Measurements from ENCODE around the gene SLC26A2. TPM values are rescaled to one million over a fixed set of nuclear protein-coding genes. Genes with fewer than 3 reads are reported as not detected.

SLC26A2 gene
- total RNA-seq = 10 to 100 TPM in 1 of 2 donors, 1 to 10 TPM in 1; 8.6 to 10.1 TPM

- H3K27me3 Mint-ChIP-seq = peaks cover 0 to 2% of the 10 kb centered on the region in 2 donors
- ATAC-seq = peak; percentile 99
Measured at GRCh38 chr5:149960272-149961185, at the start of gene SLC26A2. Gene SLC26A2 (plus strand): TSS chr5:149960758. CDS start chr5:149977653, 16,895 bp downstream.

DNA sequence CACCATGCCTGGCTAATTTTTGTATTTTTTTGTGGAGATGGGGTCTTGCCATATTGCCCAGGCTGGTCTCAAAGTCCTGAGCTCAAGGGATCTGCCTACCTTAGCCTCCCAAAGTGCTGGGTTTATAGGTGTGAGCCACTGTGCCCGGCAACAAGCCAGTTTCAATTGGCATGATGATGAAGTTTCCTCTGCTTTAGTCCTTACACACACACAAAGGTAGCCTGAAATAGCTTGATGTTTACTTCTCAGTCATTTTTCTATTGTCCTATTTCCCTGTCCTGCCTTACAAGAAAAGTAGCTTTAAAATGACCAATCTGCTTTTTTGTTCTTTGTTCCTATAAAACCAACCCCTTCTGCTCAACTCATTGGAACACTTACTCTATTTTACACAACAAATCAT is 49.5 kb upstream of the SLC26A2 start:
- DNase-seq (ENCODE audit: low spot score) (no peak), ATAC-seq (no peak)
- H3K9me3 Mint-ChIP-seq = no peaks in the 10 kb centered on the region
- H3K36me3 Mint-ChIP-seq = no peaks in the 10 kb centered on the region
- H3K27ac Mint-ChIP-seq = no peak overlapping the region
- no peaks in the 10 kb centered on the region for H3K4me1 Mint-ChIP-seq (ENCODE audit: low read depth in 2 of 2)
- peaks cover 27 to 56% of the 10 kb centered on the region in 2 donors for H3K27me3 Mint-ChIP-seq
- no peak overlapping the region for H3K4me3 Mint-ChIP-seq

More at GRCh38 chr5:149960272-149961185, at the start of gene SLC26A2:
- H3K36me3 Mint-ChIP-seq = peaks cover 6% of the 10 kb centered on the region
- H3K4me1 Mint-ChIP-seq (ENCODE audit: low read depth in 2 of 2) = peaks cover 33 to 34% of the 10 kb centered on the region in 2 donors
- no peaks in the 10 kb centered on the region for H3K9me3 Mint-ChIP-seq
- H3K4me3 Mint-ChIP-seq = peak within 1 kb of the TSS; percentile 97
- H3K27ac Mint-ChIP-seq = peak within 1 kb of the TSS; percentile 95 to 98
- peak; percentile 98 for DNase-seq (ENCODE audit: low spot score)

GRCh38 chr5:149912226-149912871 is 48.2 kb upstream of the SLC26A2 start:
- no peaks in the 10 kb centered on the region for H3K4me1 Mint-ChIP-seq (ENCODE audit: low read depth in 2 of 2)
- no peak for ATAC-seq
- H3K27ac Mint-ChIP-seq = no peak overlapping the region
- no peaks in the 10 kb centered on the region for H3K36me3 Mint-ChIP-seq
- no peak overlapping the region for H3K4me3 Mint-ChIP-seq
- no peak for DNase-seq (ENCODE audit: low spot score)
- peaks cover 28 to 51% of the 10 kb centered on the region in 2 donors for H3K27me3 Mint-ChIP-seq
- no peaks in the 10 kb centered on the region for H3K9me3 Mint-ChIP-seq

DNA sequence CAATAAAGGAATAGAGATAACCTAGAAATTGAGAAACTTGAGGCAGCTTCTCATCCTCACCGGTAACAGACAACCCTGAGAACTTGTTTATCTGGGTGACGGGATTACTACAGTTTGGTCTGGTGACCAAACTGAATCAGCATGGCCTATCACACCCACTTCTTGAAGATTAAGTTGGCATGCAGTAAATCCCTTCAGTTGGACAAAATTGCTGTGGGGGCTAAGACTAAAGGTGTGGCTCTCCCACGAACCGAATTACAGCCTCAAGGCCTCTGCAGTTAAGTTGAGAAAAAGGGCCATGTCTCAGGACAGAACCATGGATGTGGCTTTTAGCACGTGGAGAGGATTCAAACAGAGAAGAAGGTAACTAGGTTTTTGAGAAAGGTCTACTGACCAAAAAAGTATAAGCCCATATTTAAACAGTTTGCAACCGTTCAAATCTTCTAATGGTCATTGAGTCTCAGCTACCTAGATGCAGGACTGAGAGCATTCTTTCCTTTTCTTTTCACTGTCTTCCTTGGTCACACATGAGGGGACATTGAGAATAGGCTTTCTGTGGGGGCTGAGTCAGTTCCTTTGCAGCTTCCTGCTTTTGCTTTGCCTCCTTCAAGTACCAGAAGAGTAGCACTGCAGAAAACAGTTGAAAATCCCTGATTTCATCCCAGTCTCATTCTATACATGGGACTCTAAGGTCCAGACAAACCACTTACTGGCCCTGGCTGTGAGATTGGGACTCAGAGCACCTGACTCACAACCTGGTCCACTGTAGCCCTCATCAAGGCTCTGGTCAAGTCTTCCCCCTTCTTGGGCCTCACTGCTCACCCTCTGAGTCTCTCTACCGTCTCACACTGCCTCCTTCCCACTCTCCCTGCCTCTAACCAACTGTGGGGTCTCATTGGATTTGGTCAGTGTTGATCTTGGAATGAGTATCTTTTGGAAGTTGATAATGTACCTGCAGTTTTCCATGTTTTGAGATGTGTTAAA is 46.8 kb upstream of the SLC26A2 start:
- DNase-seq (ENCODE audit: low spot score) = no peak
- Mint-ChIP-seq H3K4me1 (ENCODE audit: low read depth in 2 of 2) (no peaks in the 10 kb centered on the region), H3K4me3 (no peak overlapping the region), H3K27ac (peak overlapping the region in 1 of 2 donors; percentile 36), H3K36me3 (no peaks in the 10 kb centered on the region), H3K27me3 (peaks cover 27 to 42% of the 10 kb centered on the region in 2 donors), H3K9me3 (no peaks in the 10 kb centered on the region)
- peak in 1 of 2 donors; percentile 15 for ATAC-seq

DNA sequence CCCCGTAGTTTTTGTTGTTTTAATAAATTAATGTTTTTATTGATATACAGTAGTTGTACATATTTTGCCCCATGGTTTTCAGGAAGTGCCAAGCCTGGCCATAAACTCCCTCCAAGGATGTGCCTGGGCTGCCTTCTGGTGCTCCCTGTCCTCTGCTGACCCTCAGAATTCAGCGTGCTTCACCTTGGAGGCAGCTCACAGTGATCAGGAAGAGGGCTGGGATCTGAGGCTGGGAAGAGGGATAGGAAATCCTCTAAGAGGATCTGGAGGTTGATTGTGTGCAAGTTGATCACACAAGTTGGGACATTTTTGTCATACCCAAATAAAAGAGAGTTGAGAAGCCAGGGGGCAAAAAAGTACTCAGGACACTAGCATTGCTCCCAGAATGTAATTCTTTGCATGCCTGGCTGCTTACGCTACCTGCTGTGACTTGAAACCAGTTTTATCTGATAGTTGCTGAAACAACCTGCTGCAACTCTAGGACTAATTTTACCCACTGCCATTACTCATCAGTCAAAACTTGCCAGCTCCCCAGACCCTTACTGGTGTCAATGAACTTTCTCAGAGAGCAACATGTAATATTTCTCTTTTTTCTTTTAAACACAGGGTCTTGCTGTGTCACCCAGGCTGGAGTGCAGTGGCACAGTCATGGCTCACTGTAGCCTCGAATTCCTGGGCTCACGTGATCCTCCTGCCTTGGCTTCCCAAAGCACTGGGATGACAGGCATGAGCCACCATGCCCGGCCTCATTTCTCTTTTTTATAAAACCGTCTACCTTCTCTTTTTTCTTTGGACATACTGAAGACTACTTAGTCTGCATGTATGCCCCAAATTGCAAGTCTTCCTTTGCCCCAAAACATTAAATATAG is 44.9 kb upstream of the SLC26A2 start:
- ATAC-seq = no peak
- Mint-ChIP-seq H3K36me3 (no peaks in the 10 kb centered on the region), H3K27ac (no peak overlapping the region), H3K27me3 (peaks cover 24 to 28% of the 10 kb centered on the region in 2 donors), H3K9me3 (no peaks in the 10 kb centered on the region), H3K4me3 (no peak overlapping the region), H3K4me1 (ENCODE audit: low read depth in 2 of 2) (no peaks in the 10 kb centered on the region)
- DNase-seq (ENCODE audit: low spot score) = no peak

DNA sequence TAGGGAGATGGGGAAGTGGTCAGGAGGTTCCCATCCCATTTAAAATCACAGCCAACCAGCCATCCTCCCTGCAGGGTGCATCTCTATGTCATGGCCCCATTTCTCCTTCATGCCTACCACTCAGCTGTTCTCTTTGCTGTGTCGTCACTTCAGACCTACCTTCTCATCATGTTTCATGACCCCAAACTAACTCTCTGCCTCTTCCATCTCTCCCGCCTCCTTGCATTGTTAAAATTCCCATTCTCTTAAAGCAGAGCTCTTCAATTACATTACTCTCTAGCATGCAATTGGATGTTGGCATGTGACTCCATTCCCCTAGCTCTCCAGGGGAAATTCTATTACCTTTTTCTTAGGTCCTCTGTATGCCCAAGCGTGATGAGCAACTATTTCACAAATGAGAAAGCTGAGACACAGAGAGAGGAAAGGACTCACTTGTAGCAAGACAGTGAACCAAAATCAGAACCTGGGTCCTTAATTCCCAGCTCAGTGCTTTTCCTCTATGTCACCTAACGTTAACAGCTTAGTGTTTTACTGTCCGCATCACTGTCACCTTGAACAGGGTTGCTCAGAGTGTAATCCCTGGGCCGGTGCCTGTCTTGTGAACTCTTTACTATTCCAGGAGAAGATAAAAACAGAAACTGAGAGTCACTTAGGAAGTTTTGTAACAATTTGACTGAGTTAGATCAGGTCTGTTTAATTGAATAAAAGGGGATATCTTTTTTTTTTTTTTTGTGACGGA is 44.1 kb upstream of the SLC26A2 start:
- Mint-ChIP-seq H3K9me3 (no peaks in the 10 kb centered on the region), H3K27me3 (peaks cover 24 to 37% of the 10 kb centered on the region in 2 donors), H3K27ac (no peak overlapping the region), H3K36me3 (no peaks in the 10 kb centered on the region), H3K4me3 (no peak overlapping the region), H3K4me1 (ENCODE audit: low read depth in 2 of 2) (no peaks in the 10 kb centered on the region)
- no peak for ATAC-seq
- no peak for DNase-seq (ENCODE audit: low spot score)

- H3K27me3 Mint-ChIP-seq = peaks cover 21 to 35% of the 10 kb centered on the region in 2 donors
- no peak overlapping the region for H3K27ac Mint-ChIP-seq
- H3K4me3 Mint-ChIP-seq = no peak overlapping the region
- no peaks in the 10 kb centered on the region for H3K4me1 Mint-ChIP-seq (ENCODE audit: low read depth in 2 of 2)
- no peaks in the 10 kb centered on the region for H3K9me3 Mint-ChIP-seq
- ATAC-seq (no peak), DNase-seq (ENCODE audit: low spot score) (no peak)
- no peaks in the 10 kb centered on the region for H3K36me3 Mint-ChIP-seq
Measured at GRCh38 chr5:149917073-149917676, 43.4 kb upstream of the SLC26A2 start.

- H3K27ac Mint-ChIP-seq = no peak overlapping the region
- DNase-seq (ENCODE audit: low spot score) (no peak), ATAC-seq (no peak)
- no peaks in the 10 kb centered on the region for H3K36me3 Mint-ChIP-seq
- H3K27me3 Mint-ChIP-seq = peaks cover 10 to 17% of the 10 kb centered on the region in 2 donors
- H3K9me3 Mint-ChIP-seq = no peaks in the 10 kb centered on the region
- no peaks in the 10 kb centered on the region for H3K4me1 Mint-ChIP-seq (ENCODE audit: low read depth in 2 of 2)
- no peak overlapping the region for H3K4me3 Mint-ChIP-seq
Measured at GRCh38 chr5:149921597-149921996, 39.0 kb upstream of the SLC26A2 start.

DNA sequence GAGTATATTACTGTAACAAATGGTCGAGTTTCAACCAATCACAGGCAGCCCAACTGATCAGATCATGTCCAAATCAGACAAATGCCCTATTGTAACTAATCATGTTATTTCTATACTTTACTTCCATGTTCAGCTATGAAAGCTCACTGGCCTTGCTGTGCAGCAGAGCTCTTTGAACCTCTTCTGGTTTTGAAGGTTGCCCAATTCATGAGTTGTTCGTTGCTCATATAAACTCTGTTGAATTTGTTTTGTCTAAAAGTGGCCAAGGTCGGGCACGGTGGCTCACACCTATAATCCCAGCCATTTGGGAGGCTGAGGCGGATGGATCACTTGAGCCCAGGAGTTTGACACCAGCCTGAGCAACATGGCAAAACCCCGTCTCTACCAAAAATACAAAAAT is 37.6 kb upstream of the SLC26A2 start:
- Mint-ChIP-seq H3K36me3 (no peaks in the 10 kb centered on the region), H3K27me3 (peaks cover 7 to 15% of the 10 kb centered on the region in 2 donors), H3K4me3 (no peak overlapping the region), H3K9me3 (no peaks in the 10 kb centered on the region), H3K27ac (no peak overlapping the region), H3K4me1 (ENCODE audit: low read depth in 2 of 2) (no peaks in the 10 kb centered on the region)
- DNase-seq (ENCODE audit: low spot score) (no peak), ATAC-seq (no peak)

DNA sequence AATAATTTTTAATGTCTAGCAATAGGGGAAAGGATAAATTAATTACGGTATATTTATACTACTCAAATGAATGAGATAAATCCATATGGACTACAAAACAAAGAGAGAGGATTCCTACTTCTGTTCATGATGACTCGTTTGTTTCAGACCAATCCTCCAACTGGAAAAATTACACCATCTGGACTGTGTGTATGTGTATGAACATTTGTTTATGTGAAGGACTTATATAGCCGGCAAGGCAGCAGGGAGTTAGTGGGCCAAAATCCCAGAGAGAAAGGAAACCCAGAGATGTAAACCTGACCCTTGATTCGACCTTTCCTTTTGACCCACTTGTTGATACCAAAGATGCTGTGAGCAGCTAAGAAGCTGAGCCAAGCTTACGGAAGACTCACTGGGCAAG is 36.1 kb upstream of the SLC26A2 start:
- ATAC-seq = no peak
- H3K27ac Mint-ChIP-seq = no peak overlapping the region
- no peak overlapping the region for H3K4me3 Mint-ChIP-seq
- no peaks in the 10 kb centered on the region for H3K36me3 Mint-ChIP-seq
- H3K27me3 Mint-ChIP-seq = peaks cover 10 to 22% of the 10 kb centered on the region in 2 donors
- no peak for DNase-seq (ENCODE audit: low spot score)
- no peaks in the 10 kb centered on the region for H3K9me3 Mint-ChIP-seq
- H3K4me1 Mint-ChIP-seq (ENCODE audit: low read depth in 2 of 2) = no peaks in the 10 kb centered on the region

- Mint-ChIP-seq H3K4me3 (no peak overlapping the region), H3K9me3 (no peaks in the 10 kb centered on the region), H3K27me3 (peaks cover 20 to 27% of the 10 kb centered on the region in 2 donors), H3K36me3 (no peaks in the 10 kb centered on the region), H3K27ac (no peak overlapping the region), H3K4me1 (ENCODE audit: low read depth in 2 of 2) (no peaks in the 10 kb centered on the region)
- no peak for DNase-seq (ENCODE audit: low spot score)
- no peak for ATAC-seq
Measured at GRCh38 chr5:149930043-149930748, 30.4 kb upstream of the SLC26A2 start.
